OCI-LY1 (cell line): ENCODE results near the gene GRAP2.

Experiments
- H2AFZ ChIP-seq: fragments of 200-600 bp; sonication (generic), shearing (Covaris generic); 2 replicates; pipeline ENCODE4 v1.6.0; 2014; ENCODE audit warnings: antibody characterized with exemption, mild to moderate bottlenecking, low read length
- H3F3A ChIP-seq: fragments of 200-600 bp; sonication (generic), shearing (Covaris generic); 2 replicates; pipeline ENCODE4 v1.6.0; 2014; ENCODE audit warnings: mild to moderate bottlenecking, antibody characterized with exemption, low read length, moderate library complexity; ENCODE audit not compliant: insufficient read depth
- H3K27ac ChIP-seq: fragments of 200-600 bp; sonication (generic); 2 replicates; pipeline ENCODE4 v1.5.1; 2014; ENCODE audit warnings: low read length, mixed run types, mild to moderate bottlenecking, low read depth; ENCODE audit not compliant: poor library complexity, severe bottlenecking
- H3K27me3 ChIP-seq: fragments of 200-600 bp; sonication (generic); 2 replicates; pipeline ENCODE4 v1.6.0; 2014; ENCODE audit warnings: antibody characterized with exemption, mild to moderate bottlenecking, low read length, moderate library complexity; ENCODE audit not compliant: insufficient read depth
- H3K36me3 ChIP-seq: fragments of 200-600 bp; sonication (generic); 2 replicates; pipeline ENCODE4 v1.6.1; 2014; ENCODE audit warnings: mild to moderate bottlenecking, antibody characterized with exemption, low read length, moderate library complexity, mixed read lengths; ENCODE audit not compliant: insufficient read depth
- H3K4me1 ChIP-seq: fragments of 200-600 bp; sonication (generic); 2 replicates; pipeline ENCODE4 v1.5.1; 2014; ENCODE audit warnings: mild to moderate bottlenecking, low read length, moderate library complexity; ENCODE audit not compliant: insufficient read depth, severe bottlenecking
- H3K4me2 ChIP-seq: fragments of 200-600 bp; sonication (generic), shearing (Covaris generic); 2 replicates; pipeline ENCODE4 v1.6.1; 2014; ENCODE audit warnings: low read length
- H3K4me3 ChIP-seq: fragments of 200-600 bp; sonication (generic); 2 replicates; pipeline ENCODE4 v1.5.1; 2014; ENCODE audit warnings: low read length, low read depth, mild to moderate bottlenecking, mixed read lengths; ENCODE audit not compliant: poor library complexity, severe bottlenecking
- H3K79me2 ChIP-seq: fragments of 200-600 bp; shearing (Covaris generic); 2 replicates; pipeline ENCODE4 v1.6.1; 2016; ENCODE audit warnings: mixed run types, low read length, mixed read lengths; ENCODE audit not compliant: insufficient read depth
- H3K9ac ChIP-seq: fragments of 200-600 bp; sonication (generic), shearing (Covaris generic); 2 replicates; pipeline ENCODE4 v1.6.1; 2014; ENCODE audit warnings: mild to moderate bottlenecking, low read length, mixed read lengths
- H3K9me2 ChIP-seq: fragments of 200-600 bp; sonication (generic), shearing (Covaris generic); 2 replicates; pipeline ENCODE4 v1.6.1; 2014; ENCODE audit warnings: low read depth, mild to moderate bottlenecking, low read length, mixed read lengths
- H3K9me3 ChIP-seq: fragments of 200-600 bp; shearing (Covaris generic); 2 replicates; pipeline ENCODE4 v1.6.1; 2014; ENCODE audit warnings: low read length, mixed read lengths
- H4K20me1 ChIP-seq: fragments of 200-600 bp; sonication (generic), shearing (Covaris generic); 2 replicates; pipeline ENCODE4 v1.6.0; 2016; ENCODE audit warnings: mild to moderate bottlenecking, low read length; ENCODE audit not compliant: insufficient read depth
- EZH2 ChIP-seq: fragments of 200-600 bp; sonication (generic), shearing (Covaris generic); IDR thresholded peaks from 2 replicates; pipeline ENCODE4 v1.8.0; 2017; ENCODE audit warnings: borderline replicate concordance, mixed run types, mild to moderate bottlenecking, antibody characterized with exemption, low read length, moderate library complexity, mixed read lengths
- TF ChIP-seq, protein P1 (sequence below): fragments of 200-600 bp; sonication (generic), shearing (Covaris generic); IDR thresholded peaks from 2 replicates; pipeline ENCODE4 v1.5.1; 2017; ENCODE audit warnings: mild to moderate bottlenecking, antibody characterized with exemption, low read length, moderate library complexity, mixed read lengths

Gene GRAP2

DNA sequence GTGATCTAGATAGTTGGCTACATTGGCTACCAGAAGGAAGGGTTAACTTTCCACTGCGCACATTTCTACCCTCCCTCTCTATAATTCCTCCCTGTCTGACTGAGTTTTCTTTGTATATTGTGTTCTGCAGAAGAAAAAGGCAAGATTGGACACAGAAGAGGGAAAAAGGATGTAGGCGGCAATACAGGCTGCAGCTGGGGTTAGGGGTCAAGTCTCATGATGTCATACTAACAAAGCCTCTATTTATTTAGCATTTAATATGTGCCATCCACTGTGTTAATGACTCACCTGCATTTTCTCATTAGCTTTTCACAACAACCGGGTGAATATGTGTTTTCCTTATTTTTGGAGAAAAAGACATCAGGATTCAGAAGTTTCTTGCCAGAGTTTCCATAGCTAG lies 95.8 kb downstream of the GRAP2 start:
- Histone ChIP-seq H3K4me1 (no peaks in the 10 kb centered on the region), H3K27me3 (no peaks in the 10 kb centered on the region), H3K9me2 (no peaks in the 10 kb centered on the region), H3K9me3 (no peaks in the 10 kb centered on the region), H3K79me2 (no peaks in the 10 kb centered on the region), H4K20me1 (no peaks in the 10 kb centered on the region), H2AFZ (no peak overlapping the region), H3F3A (no peaks in the 10 kb centered on the region), H3K9ac (no peak overlapping the region), H3K4me2 (no peak overlapping the region), H3K36me3 (no peaks in the 10 kb centered on the region), H3K4me3 (no peak overlapping the region), H3K27ac (no peak overlapping the region)
- TF ChIP-seq EZH2, result no peak
- TF ChIP-seq, protein P1, sequence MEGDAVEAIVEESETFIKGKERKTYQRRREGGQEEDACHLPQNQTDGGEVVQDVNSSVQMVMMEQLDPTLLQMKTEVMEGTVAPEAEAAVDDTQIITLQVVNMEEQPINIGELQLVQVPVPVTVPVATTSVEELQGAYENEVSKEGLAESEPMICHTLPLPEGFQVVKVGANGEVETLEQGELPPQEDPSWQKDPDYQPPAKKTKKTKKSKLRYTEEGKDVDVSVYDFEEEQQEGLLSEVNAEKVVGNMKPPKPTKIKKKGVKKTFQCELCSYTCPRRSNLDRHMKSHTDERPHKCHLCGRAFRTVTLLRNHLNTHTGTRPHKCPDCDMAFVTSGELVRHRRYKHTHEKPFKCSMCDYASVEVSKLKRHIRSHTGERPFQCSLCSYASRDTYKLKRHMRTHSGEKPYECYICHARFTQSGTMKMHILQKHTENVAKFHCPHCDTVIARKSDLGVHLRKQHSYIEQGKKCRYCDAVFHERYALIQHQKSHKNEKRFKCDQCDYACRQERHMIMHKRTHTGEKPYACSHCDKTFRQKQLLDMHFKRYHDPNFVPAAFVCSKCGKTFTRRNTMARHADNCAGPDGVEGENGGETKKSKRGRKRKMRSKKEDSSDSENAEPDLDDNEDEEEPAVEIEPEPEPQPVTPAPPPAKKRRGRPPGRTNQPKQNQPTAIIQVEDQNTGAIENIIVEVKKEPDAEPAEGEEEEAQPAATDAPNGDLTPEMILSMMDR, result no peak

DNA sequence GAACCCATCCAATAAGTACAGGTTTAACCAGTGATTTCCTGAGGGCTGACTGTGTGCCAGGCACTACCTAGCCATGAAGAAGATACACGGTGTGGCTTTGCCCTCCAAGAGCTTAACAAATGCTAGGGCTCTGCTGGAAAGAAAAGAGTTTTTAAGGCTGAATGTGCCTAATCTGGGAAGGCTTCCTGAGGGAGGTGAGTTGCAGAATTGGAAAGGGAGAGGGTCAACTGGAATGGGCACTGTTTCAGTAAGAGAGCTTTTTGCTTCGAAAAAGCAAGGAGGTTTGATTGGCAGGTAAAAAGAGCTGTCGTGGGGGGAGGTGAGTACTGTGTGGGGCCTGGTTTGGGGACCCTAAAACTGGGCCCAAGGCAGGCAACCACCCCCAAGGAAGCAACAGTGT lies 96.5 kb downstream of the GRAP2 start:
- Histone ChIP-seq H3K9ac (no peak overlapping the region), H3K79me2 (no peaks in the 10 kb centered on the region), H3K27ac (no peak overlapping the region), H3K9me2 (no peaks in the 10 kb centered on the region), H3K36me3 (no peaks in the 10 kb centered on the region), H2AFZ (no peak overlapping the region), H3K4me1 (no peaks in the 10 kb centered on the region), H3K4me3 (no peak overlapping the region), H3F3A (no peaks in the 10 kb centered on the region), H3K9me3 (no peaks in the 10 kb centered on the region), H4K20me1 (no peaks in the 10 kb centered on the region), H3K27me3 (no peaks in the 10 kb centered on the region), H3K4me2 (no peak overlapping the region)
- no peak for TF ChIP-seq EZH2
- TF ChIP-seq, protein P1, result no peak

DNA sequence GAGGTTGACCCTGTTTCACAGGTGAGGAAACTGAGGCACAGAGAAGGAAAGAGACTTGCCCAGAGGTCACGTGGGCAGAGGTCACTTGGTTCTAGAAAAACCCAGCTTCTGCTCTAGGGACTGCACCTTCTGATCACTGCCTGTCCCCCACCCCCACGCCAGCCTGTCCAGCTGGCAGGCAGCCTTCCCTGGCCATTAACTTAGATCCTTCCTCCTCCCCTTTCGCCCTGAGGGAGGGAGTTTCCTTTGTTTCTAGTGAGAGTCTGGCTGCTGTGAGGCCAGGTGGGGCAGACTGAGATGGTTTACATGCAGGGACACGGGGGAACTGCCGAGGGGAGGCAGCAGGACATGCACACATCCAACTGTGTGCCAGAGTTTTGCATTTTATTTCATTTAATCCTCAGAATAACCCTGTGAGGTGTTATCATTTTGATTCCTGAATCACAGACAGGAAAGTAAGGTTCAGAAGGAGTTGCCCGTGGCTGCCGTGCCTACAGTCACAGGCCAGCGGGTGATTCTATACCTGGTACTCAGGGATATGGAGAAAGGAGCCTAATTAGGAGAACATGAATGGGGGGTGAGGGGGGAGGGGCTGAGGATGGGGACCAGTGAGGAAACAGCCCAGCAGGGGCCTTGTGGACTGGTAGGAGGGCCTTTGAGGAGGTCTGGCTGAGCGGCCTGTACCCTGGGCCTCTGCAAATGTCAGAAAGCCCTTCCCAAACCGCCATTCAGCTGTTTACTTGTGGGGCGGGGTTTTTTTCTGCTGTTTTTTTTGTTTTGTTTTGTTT lies 97.2 kb downstream of the GRAP2 start:
- H3K79me2 ChIP-seq, result no peaks in the 10 kb centered on the region
- H3K4me3 ChIP-seq, result no peak overlapping the region
- H3K27ac ChIP-seq, result no peak overlapping the region

More for the DNA sequence above, 97.2 kb downstream of the GRAP2 start:
- H3K4me2 ChIP-seq, result no peak overlapping the region
- H3K9me3 ChIP-seq, result no peaks in the 10 kb centered on the region
- 0 out of 2 replicates have a peak, but pooled peaks cover 5% of the 10 kb centered on the region for H3K27me3 ChIP-seq
- no peaks in the 10 kb centered on the region for H3K9me2 ChIP-seq
- TF ChIP-seq EZH2, result no peak
- TF ChIP-seq, protein P1, result no peak
- H3K4me1 ChIP-seq, result no peaks in the 10 kb centered on the region
- H2AFZ ChIP-seq, result no peak overlapping the region
- H3K36me3 ChIP-seq, result no peaks in the 10 kb centered on the region
- H3K9ac ChIP-seq, result no peak overlapping the region
- H4K20me1 ChIP-seq, result no peaks in the 10 kb centered on the region
- H3F3A ChIP-seq, result no peaks in the 10 kb centered on the region
